ENCODE measurements around the gene ERP44. TPM values are rescaled to one million over a fixed set of nuclear protein-coding genes. Genes with fewer than 3 reads are reported as not detected.

ERP44 gene
- polyA plus RNA-seq, 1 donor (not counting 4 experiments of a cell fraction or from before 2014, with no cell fraction given) = 17.6 TPM

DNA sequence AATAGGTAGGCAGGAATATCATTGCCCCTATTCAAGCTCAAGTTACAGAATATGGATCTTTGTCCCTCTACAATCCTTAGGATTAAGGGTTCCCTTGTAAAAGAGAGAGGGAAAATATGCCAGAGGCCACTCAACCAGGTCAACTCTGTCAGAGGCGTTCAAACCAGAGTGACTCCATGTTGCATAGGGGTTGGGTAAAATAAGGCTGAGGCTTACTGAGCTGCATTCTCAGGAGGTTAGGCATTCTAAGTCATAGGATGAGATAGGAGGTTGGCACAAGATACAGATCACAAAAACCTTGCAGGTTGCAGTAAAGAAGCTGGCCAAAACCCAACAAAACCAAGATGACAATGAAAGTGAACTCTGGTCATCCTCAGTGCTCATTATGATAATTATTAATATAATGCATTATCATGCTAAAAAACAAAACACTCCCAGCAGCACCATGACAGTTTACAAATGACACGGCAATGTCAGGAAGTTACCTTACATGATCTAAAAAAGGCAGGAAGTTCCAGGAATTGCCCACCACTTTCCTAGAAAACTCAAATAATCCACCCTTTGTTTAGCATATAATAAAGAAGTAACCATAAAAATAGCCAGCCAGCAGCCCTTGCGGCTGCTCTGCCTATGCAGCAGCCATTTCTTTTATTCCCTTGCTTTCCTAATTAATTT lies 64.8 kb downstream of the ERP44 start:
- Histone ChIP-seq H2AFZ (ENCODE audit: control insufficient read depth, low read length) (no peak overlapping the region), H3K4me1 (ENCODE audit: control insufficient read depth, extremely low read depth, insufficient read depth, low read length) (no peaks in the 10 kb centered on the region), H3K9me1 (ENCODE audit: control insufficient read depth, extremely low read depth, insufficient read depth, low read length) (no peaks in the 10 kb centered on the region), H3K4me3 (ENCODE audit: control insufficient read depth in 2 of 3, extremely low read depth in 1 of 3, insufficient read depth in 2 of 3, low read depth in 1 of 3, low read length in 3 of 3) (no peak overlapping the region), H3K4me2 (ENCODE audit: control insufficient read depth, extremely low read depth, insufficient read depth, low read depth, low read length) (no peak overlapping the region), H3K27ac (ENCODE audit: control insufficient read depth, insufficient read depth, low read length) (no peak overlapping the region), H3K79me2 (ENCODE audit: control insufficient read depth, insufficient read depth, low read length) (peaks cover 22% of the 10 kb centered on the region), H3K9ac (ENCODE audit: control insufficient read depth, extremely low read depth, insufficient read depth, low read length) (no peak overlapping the region), H3K36me3 (ENCODE audit: control insufficient read depth in 2 of 2, extremely low read depth in 1 of 2, insufficient read depth in 2 of 2, low read length in 2 of 2) (peaks cover 0 to 5% of the 10 kb centered on the region in 2 experiments), H3K9me3 (ENCODE audit: control insufficient read depth, low read depth, low read length) (no peaks in the 10 kb centered on the region), H3K27me3 (ENCODE audit: control insufficient read depth, extremely low read depth, insufficient read depth, low read length) (no peaks in the 10 kb centered on the region), H4K20me1 (ENCODE audit: control insufficient read depth, extremely low read depth, insufficient read depth, low read length) (peaks cover 2% of the 10 kb centered on the region)
- TF ChIP-seq, protein P1, sequence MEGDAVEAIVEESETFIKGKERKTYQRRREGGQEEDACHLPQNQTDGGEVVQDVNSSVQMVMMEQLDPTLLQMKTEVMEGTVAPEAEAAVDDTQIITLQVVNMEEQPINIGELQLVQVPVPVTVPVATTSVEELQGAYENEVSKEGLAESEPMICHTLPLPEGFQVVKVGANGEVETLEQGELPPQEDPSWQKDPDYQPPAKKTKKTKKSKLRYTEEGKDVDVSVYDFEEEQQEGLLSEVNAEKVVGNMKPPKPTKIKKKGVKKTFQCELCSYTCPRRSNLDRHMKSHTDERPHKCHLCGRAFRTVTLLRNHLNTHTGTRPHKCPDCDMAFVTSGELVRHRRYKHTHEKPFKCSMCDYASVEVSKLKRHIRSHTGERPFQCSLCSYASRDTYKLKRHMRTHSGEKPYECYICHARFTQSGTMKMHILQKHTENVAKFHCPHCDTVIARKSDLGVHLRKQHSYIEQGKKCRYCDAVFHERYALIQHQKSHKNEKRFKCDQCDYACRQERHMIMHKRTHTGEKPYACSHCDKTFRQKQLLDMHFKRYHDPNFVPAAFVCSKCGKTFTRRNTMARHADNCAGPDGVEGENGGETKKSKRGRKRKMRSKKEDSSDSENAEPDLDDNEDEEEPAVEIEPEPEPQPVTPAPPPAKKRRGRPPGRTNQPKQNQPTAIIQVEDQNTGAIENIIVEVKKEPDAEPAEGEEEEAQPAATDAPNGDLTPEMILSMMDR (optimal IDR thresholded peaks at IDR 0.05 in 1 of 3, IDR thresholded peaks at IDR 0.05 in 1 of 3, conservative IDR thresholded peaks at IDR 0.05 in 1 of 3; ENCODE audit: extremely low read depth in 1 of 3, insufficient read depth in 2 of 3, low read length in 3 of 3) = no peak
- FAIRE-seq (peak; percentile 56), DNase-seq (ENCODE audit: low read depth, low spot score) (no peak)
- dilution Hi-C loops (cut with MboI; ENCODE audit: extremely low pct_ligation_motif_present, low sequenced_read_pairs) = no loop called here

DNA sequence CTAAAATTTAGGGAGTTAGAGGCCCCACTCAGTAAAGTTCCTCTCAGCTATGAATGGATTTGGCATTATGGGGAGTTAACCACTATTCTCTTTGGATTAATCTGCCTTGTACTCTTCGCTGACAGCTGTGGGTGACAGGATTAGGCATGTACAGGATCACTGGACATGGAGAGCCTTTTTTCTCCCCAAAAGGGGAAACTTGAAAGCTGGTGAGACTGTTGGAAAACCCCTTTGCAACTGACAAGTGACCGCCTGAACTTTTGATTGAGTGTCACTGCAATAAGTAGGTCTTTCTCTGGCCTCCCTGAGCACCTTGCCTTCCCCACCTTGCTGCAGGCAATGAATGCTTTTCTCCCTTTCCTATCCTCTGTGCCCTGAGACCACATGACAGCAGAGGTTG lies 68.3 kb downstream of the ERP44 start:
- Histone ChIP-seq H3K79me2 (ENCODE audit: control insufficient read depth, insufficient read depth, low read length) (peaks cover 4% of the 10 kb centered on the region), H3K4me3 (ENCODE audit: control insufficient read depth in 2 of 3, extremely low read depth in 1 of 3, insufficient read depth in 2 of 3, low read depth in 1 of 3, low read length in 3 of 3) (no peak overlapping the region), H4K20me1 (ENCODE audit: control insufficient read depth, extremely low read depth, insufficient read depth, low read length) (peaks cover 5% of the 10 kb centered on the region), H3K9me1 (ENCODE audit: control insufficient read depth, extremely low read depth, insufficient read depth, low read length) (no peaks in the 10 kb centered on the region), H3K9me3 (ENCODE audit: control insufficient read depth, low read depth, low read length) (no peaks in the 10 kb centered on the region), H2AFZ (ENCODE audit: control insufficient read depth, low read length) (no peak overlapping the region), H3K4me2 (ENCODE audit: control insufficient read depth, extremely low read depth, insufficient read depth, low read depth, low read length) (no peak overlapping the region), H3K36me3 (ENCODE audit: control insufficient read depth in 2 of 2, extremely low read depth in 1 of 2, insufficient read depth in 2 of 2, low read length in 2 of 2) (no peaks in the 10 kb centered on the region), H3K27me3 (ENCODE audit: control insufficient read depth, extremely low read depth, insufficient read depth, low read length) (no peaks in the 10 kb centered on the region), H3K4me1 (ENCODE audit: control insufficient read depth, extremely low read depth, insufficient read depth, low read length) (no peaks in the 10 kb centered on the region), H3K27ac (ENCODE audit: control insufficient read depth, insufficient read depth, low read length) (no peak overlapping the region), H3K9ac (ENCODE audit: control insufficient read depth, extremely low read depth, insufficient read depth, low read length) (no peak overlapping the region)
- DNase-seq (ENCODE audit: low read depth, low spot score) = no peak
- dilution Hi-C loops (cut with MboI; ENCODE audit: extremely low pct_ligation_motif_present, low sequenced_read_pairs) = no loop called here
- TF ChIP-seq EZH2 (IDR thresholded peaks at IDR 0.05; ENCODE audit: low read length) = no peak
- TF ChIP-seq, protein P1 (optimal IDR thresholded peaks at IDR 0.05 in 1 of 3, IDR thresholded peaks at IDR 0.05 in 1 of 3, conservative IDR thresholded peaks at IDR 0.05 in 1 of 3; ENCODE audit: extremely low read depth in 1 of 3, insufficient read depth in 2 of 3, low read length in 3 of 3) = no peak
- no peak for FAIRE-seq
